PC-9 (cell line): ENCODE data around the gene CALM1. TPM values are rescaled to one million over a fixed set of nuclear protein-coding genes. Genes with fewer than 3 reads are reported as not detected.

Experiments used
- BruUV-seq: library from RNA; stranded (reverse); fragments of 400-500 nt; replicated peaks from 2 replicates; lab custom pipeline; 2021; lab: Mats Ljungman, UMichigan
- CTCF ChIA-PET: fragments of 300-600 bp; sonication (Branson Sonifier 250); formaldehyde crosslinking; loops from one replicate; lab custom pipeline; 2022; ENCODE audit warnings: antibody characterized with exemption; lab: Charles Lee
- POLR2A ChIA-PET: fragments of 300-600 bp; sonication (Branson Sonifier 250); formaldehyde crosslinking; loops from one replicate; lab custom pipeline; 2022; ENCODE audit warnings: antibody characterized with exemption; ENCODE audit not compliant: unreplicated experiment; lab: Charles Lee
- DNase-seq, 2 experiments: peaks; one replicate each; pipeline versions ENCODE4 v3.0.0 to v3.0.0-alpha.2; 2015 to 2022; ENCODE audit warnings: mixed read lengths in 1 of 2
- H2AFZ ChIP-seq: fragments of 200-600 bp; sonication (generic); 2 replicates; pipeline ENCODE4 v1.8.1; 2017; ENCODE audit warnings: antibody characterized with exemption
- H3F3A ChIP-seq: fragments of 200-600 bp; sonication (generic); 2 replicates; pipeline ENCODE4 v1.8.1; 2017; ENCODE audit warnings: antibody characterized with exemption, mild to moderate bottlenecking, low read depth; ENCODE audit not compliant: insufficient read depth
- H3K27ac ChIP-seq: fragments of 200-600 bp; sonication (generic); 2 replicates; pipeline ENCODE4 v1.6.1; 2016; ENCODE audit warnings: mixed run types
- H3K27me3 ChIP-seq: fragments of 200-600 bp; sonication (generic); 2 replicates; pipeline ENCODE4 v1.6.1; 2016; ENCODE audit warnings: low read depth, mixed run types; ENCODE audit not compliant: insufficient read depth
- H3K36me3 ChIP-seq: fragments of 200-600 bp; sonication (generic); 2 replicates; pipeline ENCODE4 v1.6.1; 2016; ENCODE audit warnings: low read depth, mixed run types
- H3K4me1 ChIP-seq: fragments of 200-600 bp; sonication (generic); replicated peaks from 2 replicates; pipeline ENCODE4 v1.6.1; 2016; ENCODE audit warnings: mixed run types; ENCODE audit not compliant: insufficient read depth
- H3K4me2 ChIP-seq: fragments of 200-600 bp; sonication (generic); 2 replicates; pipeline ENCODE4 v1.6.1; 2017; ENCODE audit warnings: mixed run types
- H3K4me3 ChIP-seq: fragments of 200-600 bp; sonication (generic); 2 replicates; pipeline ENCODE4 v1.6.1; 2016; ENCODE audit warnings: mixed run types
- H3K79me2 ChIP-seq: fragments of 200-600 bp; sonication (generic); 2 replicates; pipeline ENCODE4 v1.6.1; 2017; ENCODE audit warnings: low read depth, mixed run types
- H3K9me2 ChIP-seq: fragments of 200-600 bp; sonication (generic); 2 replicates; pipeline ENCODE4 v1.8.1; 2017; ENCODE audit warnings: mild to moderate bottlenecking; ENCODE audit not compliant: insufficient read depth
- H3K9me3 ChIP-seq: fragments of 200-600 bp; sonication (generic); 2 replicates; pipeline ENCODE4 v1.8.1; 2016; ENCODE audit warnings: low read depth; ENCODE audit not compliant: insufficient read depth
- H4K20me1 ChIP-seq: fragments of 200-600 bp; sonication (generic); 2 replicates; pipeline ENCODE4 v1.8.1; 2017; ENCODE audit not compliant: insufficient read depth
- EZH2 ChIP-seq: fragments of 200-600 bp; sonication (generic); IDR thresholded peaks from 2 replicates; pipeline ENCODE4 v1.8.0; 2017; ENCODE audit warnings: antibody characterized with exemption, low read depth
- intact Hi-C: fragments of 100-400 bp; cut with micrococcal nuclease; formaldehyde crosslinking; loops from one replicate; pipeline ENCODE4 v1.10.0; 2022; ENCODE audit not compliant: unreplicated experiment
- total RNA-seq: library from RNA; stranded (reverse); gene quantifications from 2 replicates; pipeline ENCODE4 v1.2.3, GENCODE V29; 2021
- TF ChIP-seq, protein P1 (sequence below): fragments of 200-600 bp; sonication (generic); conservative IDR thresholded peaks from 2 replicates; pipeline ENCODE4 v1.6.1; 2017; ENCODE audit warnings: mixed run types, antibody characterized with exemption, mild to moderate bottlenecking, moderate library complexity

CALM1 gene
- total RNA-seq, 1 experiment from 2014 or later, result 103 TPM

DNA sequence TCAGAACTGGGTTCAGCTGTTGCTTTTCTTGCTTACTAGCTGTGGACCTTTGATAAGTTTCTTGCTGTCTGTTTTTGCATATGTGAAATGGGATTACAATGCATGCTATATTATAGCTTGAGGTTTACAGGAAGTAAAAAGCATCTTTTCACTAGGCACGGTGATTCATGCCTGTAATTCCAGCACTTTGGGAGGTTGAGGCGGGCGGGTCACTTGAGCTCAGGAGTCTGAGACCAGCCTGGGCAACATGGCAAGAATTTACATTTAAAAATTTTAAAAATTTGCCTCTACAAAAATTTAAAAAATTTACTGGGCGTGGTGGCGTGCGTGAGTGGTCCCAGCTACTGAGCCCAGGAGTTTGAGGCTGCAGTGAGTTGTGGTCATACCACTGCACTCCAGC, 42.0 kb downstream of the CALM1 start:
- no TSS peak for BruUV-seq
- Histone ChIP-seq H3K36me3 (no peaks in the 10 kb centered on the region), H3K4me1 (peaks cover 21% of the 10 kb centered on the region), H3K4me3 (no peak overlapping the region), H3K27me3 (no peaks in the 10 kb centered on the region), H2AFZ (no peak overlapping the region), H3K79me2 (no peaks in the 10 kb centered on the region), H4K20me1 (no peaks in the 10 kb centered on the region), H3K9me2 (no peaks in the 10 kb centered on the region), H3F3A (peaks cover 13% of the 10 kb centered on the region), H3K4me2 (no peak overlapping the region), H3K9me3 (no peaks in the 10 kb centered on the region), H3K27ac (no peak overlapping the region)
- CTCF ChIA-PET, result no interaction called here
- intact Hi-C loops, result no loop called here
- DNase-seq, result peak in 1 of 2 experiments; percentile 54
- POLR2A ChIA-PET, result no interaction called here
- TF ChIP-seq EZH2, result no peak
- TF ChIP-seq, protein P1, sequence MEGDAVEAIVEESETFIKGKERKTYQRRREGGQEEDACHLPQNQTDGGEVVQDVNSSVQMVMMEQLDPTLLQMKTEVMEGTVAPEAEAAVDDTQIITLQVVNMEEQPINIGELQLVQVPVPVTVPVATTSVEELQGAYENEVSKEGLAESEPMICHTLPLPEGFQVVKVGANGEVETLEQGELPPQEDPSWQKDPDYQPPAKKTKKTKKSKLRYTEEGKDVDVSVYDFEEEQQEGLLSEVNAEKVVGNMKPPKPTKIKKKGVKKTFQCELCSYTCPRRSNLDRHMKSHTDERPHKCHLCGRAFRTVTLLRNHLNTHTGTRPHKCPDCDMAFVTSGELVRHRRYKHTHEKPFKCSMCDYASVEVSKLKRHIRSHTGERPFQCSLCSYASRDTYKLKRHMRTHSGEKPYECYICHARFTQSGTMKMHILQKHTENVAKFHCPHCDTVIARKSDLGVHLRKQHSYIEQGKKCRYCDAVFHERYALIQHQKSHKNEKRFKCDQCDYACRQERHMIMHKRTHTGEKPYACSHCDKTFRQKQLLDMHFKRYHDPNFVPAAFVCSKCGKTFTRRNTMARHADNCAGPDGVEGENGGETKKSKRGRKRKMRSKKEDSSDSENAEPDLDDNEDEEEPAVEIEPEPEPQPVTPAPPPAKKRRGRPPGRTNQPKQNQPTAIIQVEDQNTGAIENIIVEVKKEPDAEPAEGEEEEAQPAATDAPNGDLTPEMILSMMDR, result no peak

DNA sequence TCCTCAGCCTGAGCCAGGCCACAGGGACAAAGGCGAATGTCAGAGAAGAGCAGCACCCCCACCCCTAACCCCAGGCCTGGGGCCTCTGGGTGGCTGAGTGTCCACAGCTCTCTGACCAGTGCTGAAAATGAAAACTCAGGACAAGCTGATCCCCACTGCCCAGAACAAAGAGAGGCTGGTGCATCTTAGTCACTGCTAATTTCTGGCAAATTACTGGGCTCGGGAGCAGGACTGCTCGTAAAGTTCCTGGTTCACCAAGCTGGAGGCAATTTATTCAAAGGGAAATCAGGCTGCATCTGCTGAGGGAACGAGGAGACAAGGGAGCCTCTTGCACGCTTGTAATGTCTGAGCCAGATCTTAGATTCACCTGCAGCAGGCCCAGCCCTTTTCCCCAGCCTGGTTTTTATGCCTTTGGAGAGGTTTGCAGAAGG, 43.2 kb downstream of the CALM1 start:
- no peaks in the 10 kb centered on the region for H3K27me3 ChIP-seq
- no peak for TF ChIP-seq EZH2
- TF ChIP-seq, protein P1, result no peak
- no TSS peak for BruUV-seq
- peaks cover 29% of the 10 kb centered on the region for H3K4me1 ChIP-seq
- no peaks in the 10 kb centered on the region for H3K9me3 ChIP-seq
- H3F3A ChIP-seq, result peaks cover 23% of the 10 kb centered on the region
- no peak overlapping the region for H3K4me2 ChIP-seq
- DNase-seq, result no peak
- H2AFZ ChIP-seq, result no peak overlapping the region
- ChIA-PET CTCF (no interaction called here), POLR2A (no interaction called here)
- no peaks in the 10 kb centered on the region for H3K79me2 ChIP-seq
- H3K36me3 ChIP-seq, result no peaks in the 10 kb centered on the region
- H3K9me2 ChIP-seq, result no peaks in the 10 kb centered on the region
- intact Hi-C loops, result no loop called here
- H4K20me1 ChIP-seq, result no peaks in the 10 kb centered on the region
- no peak overlapping the region for H3K4me3 ChIP-seq
- H3K27ac ChIP-seq, result no peak overlapping the region

DNA sequence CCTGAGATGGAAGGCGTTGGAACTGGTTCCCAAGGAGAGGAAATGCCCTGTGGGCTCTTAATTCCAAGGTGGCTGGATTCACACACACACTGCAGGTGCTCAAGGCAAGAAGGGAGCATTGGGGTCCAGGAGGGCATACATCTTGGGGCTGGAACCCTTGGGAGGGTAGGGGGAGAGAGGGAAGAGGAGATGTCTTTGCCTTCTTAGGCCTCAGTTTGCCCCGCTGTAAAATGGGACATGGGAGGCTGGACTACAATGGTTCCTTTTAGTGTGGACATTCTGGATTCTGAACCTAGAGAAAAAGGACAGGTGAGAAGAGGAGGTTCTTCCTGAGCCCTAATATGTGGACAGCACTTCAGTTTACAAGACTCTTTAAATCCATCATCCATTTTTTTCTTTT, 43.8 kb downstream of the CALM1 start:
- H2AFZ ChIP-seq, result no peak overlapping the region
- no TSS peak for BruUV-seq
- no peak overlapping the region for H3K27ac ChIP-seq
- no peaks in the 10 kb centered on the region for H3K9me2 ChIP-seq
- H3K4me3 ChIP-seq, result no peak overlapping the region
- POLR2A ChIA-PET, result no interaction called here
- no peak overlapping the region for H3K4me2 ChIP-seq
- H3K27me3 ChIP-seq, result no peaks in the 10 kb centered on the region
- H3K9me3 ChIP-seq, result no peaks in the 10 kb centered on the region
- no peaks in the 10 kb centered on the region for H3K79me2 ChIP-seq
- H3K4me1 ChIP-seq, result peaks cover 32% of the 10 kb centered on the region
- CTCF ChIA-PET, result no interaction called here
- no peaks in the 10 kb centered on the region for H4K20me1 ChIP-seq
- no peaks in the 10 kb centered on the region for H3K36me3 ChIP-seq
- H3F3A ChIP-seq, result peaks cover 28% of the 10 kb centered on the region
- no peak for DNase-seq
- intact Hi-C loops, result no loop called here
- no peak for TF ChIP-seq EZH2
- TF ChIP-seq, protein P1, result no peak
